Activated naive CD4-positive, alpha-beta T cell treated with anti-CD3 and anti-CD28 coated beads, Interleukin-2, amount 50 U/mL, for 24 hours (primary cell): ENCODE measurements around the gene RPAP2.

Source experiments
- H3K27ac Mint-ChIP-seq: one replicate; pipeline ENCODE4 v1.8.0; 2021; ENCODE audit warnings: mild to moderate bottlenecking, mixed read lengths
- H3K27me3 Mint-ChIP-seq: one replicate; pipeline ENCODE4 v1.8.0; 2021; ENCODE audit warnings: mixed read lengths
- H3K36me3 Mint-ChIP-seq: one replicate; pipeline ENCODE4 v1.8.0; 2021; ENCODE audit warnings: mixed read lengths
- H3K4me1 Mint-ChIP-seq: one replicate; pipeline ENCODE4 v1.8.0; 2021; ENCODE audit warnings: mixed read lengths
- H3K4me3 Mint-ChIP-seq: one replicate; pipeline ENCODE4 v1.8.0; 2021; ENCODE audit warnings: mild to moderate bottlenecking, mixed read lengths
- H3K9me3 Mint-ChIP-seq: one replicate; pipeline ENCODE4 v1.8.0; 2021; ENCODE audit warnings: mixed read lengths

Gene RPAP2

DNA sequence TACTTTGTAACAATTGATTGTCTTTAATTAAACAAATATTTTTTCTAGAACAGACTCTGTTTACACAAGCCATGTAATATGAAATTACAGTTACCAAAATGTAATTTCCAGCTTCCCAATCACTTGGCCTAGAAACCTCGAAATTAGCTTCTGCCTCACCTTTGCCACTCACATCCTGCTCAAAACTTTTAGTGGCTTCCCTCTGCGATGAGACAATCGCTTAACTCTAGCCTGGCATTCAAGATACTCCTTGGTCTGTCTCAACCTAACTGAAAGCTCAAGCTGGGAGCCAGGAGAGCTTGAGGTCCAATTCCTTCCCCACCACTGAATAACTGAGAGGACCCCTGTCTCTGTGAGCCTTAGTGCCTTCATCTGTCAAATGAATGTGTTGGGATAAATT is 145.0 kb downstream of the RPAP2 start:
- no peak overlapping the region for H3K4me3 Mint-ChIP-seq
- H3K27me3 Mint-ChIP-seq = no peaks in the 10 kb centered on the region
- no peak overlapping the region for H3K27ac Mint-ChIP-seq
- H3K9me3 Mint-ChIP-seq = no peaks in the 10 kb centered on the region
- H3K4me1 Mint-ChIP-seq = peaks cover 7% of the 10 kb centered on the region
- no peaks in the 10 kb centered on the region for H3K36me3 Mint-ChIP-seq

DNA sequence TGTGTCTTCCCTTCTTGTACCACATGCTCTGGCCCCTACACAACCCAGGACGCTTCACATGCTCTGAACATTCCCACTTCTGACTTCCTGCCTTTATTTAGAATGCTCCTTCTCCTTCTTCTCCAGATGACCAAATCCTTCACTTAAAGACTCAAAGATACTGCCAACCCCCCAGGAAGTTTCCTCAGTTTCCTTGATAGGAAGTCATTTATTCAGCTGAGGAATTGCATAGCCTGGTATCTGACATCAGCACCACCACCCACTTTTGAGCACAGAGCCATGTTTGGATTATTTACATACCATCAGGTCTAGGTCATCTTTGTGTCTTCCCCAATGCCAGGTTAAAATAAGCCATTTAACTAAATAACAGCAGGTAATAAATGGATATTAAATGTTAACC is 145.5 kb downstream of the RPAP2 start:
- peaks cover 5% of the 10 kb centered on the region for H3K4me1 Mint-ChIP-seq
- H3K27ac Mint-ChIP-seq = no peak overlapping the region
- no peaks in the 10 kb centered on the region for H3K36me3 Mint-ChIP-seq
- H3K4me3 Mint-ChIP-seq = no peak overlapping the region
- H3K27me3 Mint-ChIP-seq = no peaks in the 10 kb centered on the region
- no peaks in the 10 kb centered on the region for H3K9me3 Mint-ChIP-seq

DNA sequence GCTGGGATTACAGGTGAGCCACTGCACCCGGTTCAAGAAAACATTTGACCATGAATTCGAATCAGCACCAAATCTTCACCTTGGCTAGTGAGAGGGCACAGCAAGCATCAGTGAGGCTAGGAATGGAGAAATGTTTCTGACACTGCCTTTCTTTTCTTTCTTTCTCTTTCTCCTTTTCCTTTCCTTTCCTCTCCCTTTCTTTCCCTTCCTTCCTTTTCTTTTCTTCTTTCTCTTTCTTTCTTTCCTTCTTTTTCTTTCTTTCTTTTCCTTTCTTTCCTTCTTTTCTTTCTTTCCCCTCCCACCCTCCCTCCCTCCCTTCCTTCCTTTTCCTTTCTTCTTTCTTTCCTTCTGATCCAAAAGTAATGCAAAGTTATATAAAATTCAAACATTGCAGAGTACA is 147.0 kb downstream of the RPAP2 start:
- Mint-ChIP-seq H3K36me3 (no peaks in the 10 kb centered on the region), H3K9me3 (no peaks in the 10 kb centered on the region), H3K27me3 (no peaks in the 10 kb centered on the region), H3K4me1 (peaks cover 3% of the 10 kb centered on the region), H3K27ac (no peak overlapping the region), H3K4me3 (no peak overlapping the region)

DNA sequence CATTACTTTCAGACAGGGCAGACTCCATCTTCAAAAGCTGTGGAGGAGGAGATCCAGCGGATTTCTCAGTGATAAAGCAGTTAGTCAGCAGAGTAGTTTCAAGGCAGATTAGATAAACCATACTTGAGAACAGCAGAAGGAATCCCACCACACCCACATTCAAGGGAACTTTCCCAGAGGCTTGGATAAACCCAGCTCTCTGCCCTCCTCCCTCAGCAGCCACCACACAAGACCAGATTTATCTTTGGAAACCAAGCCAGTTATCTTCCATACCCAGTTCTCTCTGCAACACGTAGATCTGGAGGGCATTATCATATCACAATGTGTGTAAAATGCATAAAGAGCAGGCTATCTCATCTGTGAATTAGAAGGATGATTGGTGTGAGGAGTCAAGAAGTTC is 147.7 kb downstream of the RPAP2 start:
- Mint-ChIP-seq H3K4me3 (no peak overlapping the region), H3K27ac (no peak overlapping the region), H3K27me3 (no peaks in the 10 kb centered on the region), H3K36me3 (no peaks in the 10 kb centered on the region), H3K4me1 (peaks cover 3% of the 10 kb centered on the region), H3K9me3 (no peaks in the 10 kb centered on the region)

DNA sequence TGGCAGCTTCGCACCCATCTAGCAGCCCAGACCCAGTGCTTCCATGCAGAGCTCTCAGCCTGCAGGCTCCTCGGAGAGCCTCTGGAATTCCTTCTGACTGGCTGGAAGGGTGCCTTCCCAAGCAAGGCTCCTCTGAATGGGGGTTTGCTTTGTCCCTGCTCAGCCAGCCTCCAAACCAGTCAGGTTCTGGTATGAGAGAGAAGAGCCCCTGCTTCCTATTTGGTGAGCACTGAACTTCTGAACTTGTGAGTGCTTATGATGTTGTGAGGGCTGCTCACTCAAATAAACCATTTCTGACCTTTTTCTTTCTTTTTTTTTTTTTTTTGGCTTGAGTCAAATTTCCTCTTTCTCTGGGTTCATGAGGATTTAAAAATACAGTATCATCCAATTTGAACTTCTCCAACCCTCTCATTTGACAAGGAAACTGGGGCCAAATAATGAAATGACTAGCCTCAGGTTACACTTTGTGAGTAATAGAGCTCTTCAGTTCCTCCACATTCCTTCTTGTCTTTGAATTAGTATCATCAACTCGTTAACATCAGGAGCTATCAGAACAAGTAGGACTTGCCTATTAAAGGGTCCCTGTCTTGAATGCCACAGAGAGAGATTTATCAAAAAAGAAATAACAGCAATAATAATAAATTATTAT is 148.3 kb downstream of the RPAP2 start:
- no peak overlapping the region for H3K4me3 Mint-ChIP-seq
- no peaks in the 10 kb centered on the region for H3K27me3 Mint-ChIP-seq
- H3K27ac Mint-ChIP-seq = no peak overlapping the region
- H3K9me3 Mint-ChIP-seq = no peaks in the 10 kb centered on the region
- H3K36me3 Mint-ChIP-seq = no peaks in the 10 kb centered on the region
- H3K4me1 Mint-ChIP-seq = peaks cover 3% of the 10 kb centered on the region

DNA sequence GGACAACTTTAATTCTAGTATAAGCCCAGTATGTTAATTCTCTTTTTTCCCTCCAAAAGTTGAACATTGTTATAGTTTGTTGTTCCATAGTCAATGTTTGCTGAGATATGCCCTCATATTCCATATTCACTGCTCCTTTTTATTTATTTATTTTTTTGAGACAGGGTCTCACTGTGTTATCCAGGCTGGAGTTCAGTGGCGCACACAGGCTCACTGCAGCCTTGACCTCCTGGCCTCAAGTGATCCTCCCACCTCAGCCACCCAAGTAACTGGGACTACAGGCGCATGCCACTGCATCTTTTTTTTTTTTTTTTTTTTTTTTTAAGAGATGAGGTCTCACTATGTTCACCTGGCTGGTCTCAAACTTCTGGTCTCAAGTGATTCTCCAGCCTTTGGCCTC is 149.1 kb downstream of the RPAP2 start:
- H3K4me3 Mint-ChIP-seq = no peak overlapping the region
- no peaks in the 10 kb centered on the region for H3K9me3 Mint-ChIP-seq
- peaks cover 3% of the 10 kb centered on the region for H3K4me1 Mint-ChIP-seq
- H3K27ac Mint-ChIP-seq = no peak overlapping the region
- H3K36me3 Mint-ChIP-seq = no peaks in the 10 kb centered on the region
- H3K27me3 Mint-ChIP-seq = no peaks in the 10 kb centered on the region
